Activated naive CD8-positive, alpha-beta T cell treated with anti-CD3 and anti-CD28 coated beads, Interleukin-2, amount 50 U/mL, for 24 hours (primary cell): ENCODE results near the gene TRIM3.
A peak's percentile ranks its signal among the peaks of the same experiment; 100 is the strongest.

ENCODE experiments used
- ATAC-seq: fragments of 150-1000 bp; cut with Tn5 transposase; one replicate; pipeline ENCODE4 v1.10.0; 2021
- DNase-seq: peaks from one replicate; pipeline ENCODE4 v3.0.0; 2021
- H3K27ac Mint-ChIP-seq: one replicate; pipeline ENCODE4 v1.8.0; 2021; ENCODE audit warnings: mild to moderate bottlenecking, mixed read lengths
- H3K27me3 Mint-ChIP-seq: one replicate; pipeline ENCODE4 v1.8.0; 2021; ENCODE audit warnings: mixed read lengths
- H3K36me3 Mint-ChIP-seq: one replicate; pipeline ENCODE4 v1.8.0; 2021; ENCODE audit warnings: low read depth, mixed read lengths
- H3K4me1 Mint-ChIP-seq: one replicate; pipeline ENCODE4 v1.8.0; 2021; ENCODE audit warnings: mixed read lengths
- H3K4me3 Mint-ChIP-seq: one replicate; pipeline ENCODE4 v1.8.0; 2021; ENCODE audit warnings: mild to moderate bottlenecking, moderate library complexity, mixed read lengths
- H3K9me3 Mint-ChIP-seq: one replicate; pipeline ENCODE4 v1.8.0; 2021; ENCODE audit warnings: mixed read lengths

The TRIM3 gene

GRCh38 chr11:6405846-6406245, 67.9 kb downstream of the TRIM3 start:
- DNase-seq: no peak
- no peaks in the 10 kb centered on the region for H3K9me3 Mint-ChIP-seq

GRCh38 chr11:6405052-6405667, 68.6 kb downstream of the TRIM3 start:
- no peak for ATAC-seq
- no peaks in the 10 kb centered on the region for H3K27me3 Mint-ChIP-seq
- no peak for DNase-seq
- H3K4me3 Mint-ChIP-seq: no peak overlapping the region
- H3K27ac Mint-ChIP-seq: no peak overlapping the region
- no peaks in the 10 kb centered on the region for H3K9me3 Mint-ChIP-seq
- peaks cover 6% of the 10 kb centered on the region for H3K36me3 Mint-ChIP-seq
- peaks cover 72% of the 10 kb centered on the region for H3K4me1 Mint-ChIP-seq

More at GRCh38 chr11:6405846-6406245, 67.9 kb downstream of the TRIM3 start:
- H3K27ac Mint-ChIP-seq: no peak overlapping the region
- peaks cover 6% of the 10 kb centered on the region for H3K36me3 Mint-ChIP-seq
- no peak overlapping the region for H3K4me3 Mint-ChIP-seq
- ATAC-seq: no peak
- H3K27me3 Mint-ChIP-seq: no peaks in the 10 kb centered on the region
- H3K4me1 Mint-ChIP-seq: peaks cover 69% of the 10 kb centered on the region

GRCh38 chr11:6404342-6405051, 69.2 kb downstream of the TRIM3 start:
- ATAC-seq: peak; percentile 34
- Mint-ChIP-seq H3K9me3 (no peaks in the 10 kb centered on the region), H3K36me3 (peaks cover 5% of the 10 kb centered on the region), H3K27ac (no peak overlapping the region), H3K27me3 (no peaks in the 10 kb centered on the region), H3K4me1 (peaks cover 72% of the 10 kb centered on the region), H3K4me3 (peak overlapping the region; percentile 13)
- DNase-seq: no peak

GRCh38 chr11:6403539-6403938, 70.2 kb downstream of the TRIM3 start:
- Mint-ChIP-seq H3K36me3 (peaks cover 5% of the 10 kb centered on the region), H3K27ac (no peak overlapping the region), H3K4me3 (no peak overlapping the region), H3K9me3 (no peaks in the 10 kb centered on the region), H3K27me3 (no peaks in the 10 kb centered on the region), H3K4me1 (peaks cover 66% of the 10 kb centered on the region)
- no peak for ATAC-seq
- no peak for DNase-seq

- peak overlapping the region; percentile 76 for H3K4me3 Mint-ChIP-seq
- H3K4me1 Mint-ChIP-seq: peaks cover 62% of the 10 kb centered on the region
- H3K36me3 Mint-ChIP-seq: peaks cover 2% of the 10 kb centered on the region
- H3K9me3 Mint-ChIP-seq: no peaks in the 10 kb centered on the region
- H3K27me3 Mint-ChIP-seq: no peaks in the 10 kb centered on the region
- ATAC-seq (peak; percentile 92), DNase-seq (peak; percentile 65)
- peak overlapping the region; percentile 85 for H3K27ac Mint-ChIP-seq
These were observed 71.2 kb downstream of the TRIM3 start for GRCh38 chr11:6402561-6402981.

GRCh38 chr11:6402061-6402470, 71.7 kb downstream of the TRIM3 start:
- peak; percentile 38 for DNase-seq
- H3K4me3 Mint-ChIP-seq: peak overlapping the region; percentile 76
- H3K4me1 Mint-ChIP-seq: peaks cover 57% of the 10 kb centered on the region
- peak; percentile 53 for ATAC-seq
- no peaks in the 10 kb centered on the region for H3K27me3 Mint-ChIP-seq
- H3K36me3 Mint-ChIP-seq: peaks cover 5% of the 10 kb centered on the region
- peak overlapping the region; percentile 85 for H3K27ac Mint-ChIP-seq
- H3K9me3 Mint-ChIP-seq: no peaks in the 10 kb centered on the region

GRCh38 chr11:6401464-6401863, 72.3 kb downstream of the TRIM3 start:
- H3K27ac Mint-ChIP-seq: no peak overlapping the region
- H3K9me3 Mint-ChIP-seq: no peaks in the 10 kb centered on the region
- DNase-seq (no peak), ATAC-seq (no peak)
- H3K27me3 Mint-ChIP-seq: no peaks in the 10 kb centered on the region
- H3K4me1 Mint-ChIP-seq: peaks cover 51% of the 10 kb centered on the region
- H3K4me3 Mint-ChIP-seq: no peak overlapping the region
- peaks cover 5% of the 10 kb centered on the region for H3K36me3 Mint-ChIP-seq

- Mint-ChIP-seq H3K36me3 (peaks cover 7% of the 10 kb centered on the region), H3K4me1 (peaks cover 46% of the 10 kb centered on the region), H3K4me3 (no peak overlapping the region), H3K9me3 (no peaks in the 10 kb centered on the region), H3K27me3 (no peaks in the 10 kb centered on the region), H3K27ac (no peak overlapping the region)
- ATAC-seq (no peak), DNase-seq (no peak)
These were observed 73.1 kb downstream of the TRIM3 start for GRCh38 chr11:6400431-6401345.
